Left kidney (tissue), 2 donors: ENCODE measurements around the gene CERS1. TPM values are rescaled to one million over a fixed set of nuclear protein-coding genes. Genes with fewer than 3 reads are reported as not detected.
"Not testable (repeated sequence)": the region's sequence is repeated elsewhere in the genome, so short reads cannot be mapped to it uniquely, and the experiment has no call there.

ENCODE experiments used
- DNase-seq: peaks from one replicate; pipeline ENCODE4 v3.0.0-alpha.2; 2013
- polyA plus RNA-seq: library from polyadenylated mRNA; unstranded; fragments of 120-200 nt; gene quantifications from one replicate; pipeline ENCODE4 v1.2.1, GENCODE V29; 2013; ENCODE audit not compliant: insufficient read length

CERS1 gene
- polyA plus RNA-seq, 1 donor = 4.5 TPM

GRCh38 chr19:18920400-18920799 is 24.4 kb upstream of the CERS1 start:
- no peak for DNase-seq

GRCh38 chr19:18919900-18920214 is 23.9 kb upstream of the CERS1 start:
- DNase-seq = no peak

GRCh38 chr19:18919086-18919899 is 23.3 kb upstream of the CERS1 start, which contains the start of the genes COPE and DDX49:
COPE (minus strand) TSS chr19:18919387; CDS start chr19:18919348, 39 bp downstream.
DDX49 (plus strand) TSS chr19:18919715; CDS start chr19:18919742, 27 bp downstream.
- peak; percentile 100 for DNase-seq

GRCh38 chr19:18917593-18917992 is 21.6 kb upstream of the CERS1 start:
- DNase-seq = not testable (repeated sequence)

GRCh38 chr19:18915639-18916038 is 19.7 kb upstream of the CERS1 start:
- no peak for DNase-seq

- DNase-seq = no peak
Measured at GRCh38 chr19:18913466-18913865, 17.5 kb upstream of the CERS1 start.

GRCh38 chr19:18912933-18913332 is 17.0 kb upstream of the CERS1 start:
- no peak for DNase-seq

GRCh38 chr19:18910801-18911436 is 15.0 kb upstream of the CERS1 start:
- no peak for DNase-seq

- no peak for DNase-seq
Measured at GRCh38 chr19:18910010-18910409, 14.1 kb upstream of the CERS1 start.

- DNase-seq = no peak
Measured at GRCh38 chr19:18908917-18909619, 13.1 kb upstream of the CERS1 start.

- DNase-seq = no peak
Measured at GRCh38 chr19:18906605-18907519, 10.9 kb upstream of the CERS1 start.

GRCh38 chr19:18905513-18906236 is 9.7 kb upstream of the CERS1 start:
- no peak for DNase-seq

- DNase-seq = no peak
Measured at GRCh38 chr19:18905058-18905456, 9.1 kb upstream of the CERS1 start.

GRCh38 chr19:18904334-18905057 is 8.5 kb upstream of the CERS1 start:
- DNase-seq = no peak

GRCh38 chr19:18903156-18904037 is 7.4 kb upstream of the CERS1 start:
- DNase-seq = no peak

GRCh38 chr19:18902519-18902918 is 6.6 kb upstream of the CERS1 start:
- not testable (repeated sequence) for DNase-seq

- DNase-seq = no peak
Measured at GRCh38 chr19:18901491-18901890, 5.5 kb upstream of the CERS1 start.

- DNase-seq = no peak
Measured at GRCh38 chr19:18900700-18901481, 4.9 kb upstream of the CERS1 start.
